HG03045 (cell line): Measurements from ENCODE around the gene PSD4.
A peak's percentile ranks its signal among the peaks of the same experiment; 100 is the strongest.

ENCODE experiments used
- ATAC-seq: cut with Tn5 transposase; IDR thresholded peaks from one replicate; pipeline ENCODE4 v1.9.1; 2021; ENCODE audit warnings: mild to moderate bottlenecking, moderate library complexity; ENCODE audit not compliant: unreplicated experiment

The PSD4 gene

DNA sequence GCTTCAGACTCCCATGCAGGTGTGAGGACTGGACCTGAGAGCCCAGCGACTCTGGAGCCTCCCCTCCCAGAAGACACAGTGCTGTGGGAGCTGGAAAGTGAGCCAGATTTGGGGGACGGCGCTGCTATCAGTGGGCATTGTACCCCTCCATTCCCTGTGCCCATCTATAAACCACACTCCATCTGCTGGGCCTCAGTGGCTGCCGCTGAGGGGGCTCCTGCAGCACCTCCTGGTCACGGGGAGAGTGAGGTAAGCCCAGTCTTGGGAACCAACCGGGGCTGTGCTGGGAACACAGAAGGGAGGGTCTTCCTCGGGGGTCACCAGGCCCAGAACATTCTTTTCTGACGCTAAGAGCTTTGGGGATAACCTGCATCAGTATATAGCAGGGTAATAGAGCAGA, 9.5 kb downstream of the PSD4 start:
- no peak for ATAC-seq

DNA sequence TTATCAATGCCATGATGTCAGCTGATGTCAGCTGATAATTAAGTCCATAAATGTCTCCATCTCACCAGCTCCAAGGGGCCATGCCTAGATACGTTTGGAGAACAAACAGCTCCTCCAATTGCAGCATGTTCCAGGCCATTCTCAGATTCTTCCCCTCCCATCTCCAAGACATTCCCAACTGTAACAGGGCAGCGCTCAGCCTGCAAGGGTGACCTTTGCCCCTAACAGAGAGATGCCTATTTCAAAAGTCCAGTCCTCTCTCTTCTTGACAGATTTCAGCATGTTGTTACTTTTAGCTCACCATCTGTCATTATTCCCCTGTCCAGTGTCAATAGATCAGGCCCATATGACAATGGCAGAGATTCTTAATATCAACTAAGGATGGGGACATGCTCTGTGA, 9.9 kb downstream of the PSD4 start:
- ATAC-seq: no peak

DNA sequence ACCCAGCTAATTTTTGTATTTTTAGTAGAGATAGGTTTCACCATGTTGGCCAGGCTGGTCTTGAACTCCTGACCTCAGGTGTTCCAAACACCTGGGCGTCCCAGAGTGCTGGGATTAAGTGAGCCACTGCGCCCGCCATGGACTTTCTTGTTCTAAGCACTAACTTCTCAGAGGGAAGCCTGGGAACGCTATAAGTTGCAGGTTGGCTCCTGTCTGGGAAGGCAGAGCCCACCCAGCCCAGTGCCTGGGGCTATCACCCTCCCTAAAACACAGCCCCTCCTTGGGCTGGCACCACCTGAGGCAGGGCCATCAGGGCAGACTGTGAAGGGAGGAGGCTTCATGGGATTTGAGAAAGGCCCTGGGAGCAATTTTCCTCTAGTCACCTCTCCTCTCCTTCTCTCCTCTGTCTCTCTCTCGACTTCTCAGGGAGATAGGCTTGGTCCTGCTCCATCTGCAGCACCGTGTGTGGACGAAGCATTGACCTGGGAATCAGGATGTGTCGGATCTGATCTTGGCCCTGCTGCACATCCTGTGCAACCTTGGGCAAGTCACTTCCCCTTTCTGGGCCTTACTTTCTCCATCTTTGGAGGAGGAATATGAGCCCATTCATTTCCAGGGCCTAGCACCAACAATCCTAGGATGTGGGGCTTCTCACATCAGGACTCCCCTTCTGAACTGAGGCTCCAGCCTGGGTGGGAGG, 10.9 kb downstream of the PSD4 start:
- ATAC-seq: no peak

DNA sequence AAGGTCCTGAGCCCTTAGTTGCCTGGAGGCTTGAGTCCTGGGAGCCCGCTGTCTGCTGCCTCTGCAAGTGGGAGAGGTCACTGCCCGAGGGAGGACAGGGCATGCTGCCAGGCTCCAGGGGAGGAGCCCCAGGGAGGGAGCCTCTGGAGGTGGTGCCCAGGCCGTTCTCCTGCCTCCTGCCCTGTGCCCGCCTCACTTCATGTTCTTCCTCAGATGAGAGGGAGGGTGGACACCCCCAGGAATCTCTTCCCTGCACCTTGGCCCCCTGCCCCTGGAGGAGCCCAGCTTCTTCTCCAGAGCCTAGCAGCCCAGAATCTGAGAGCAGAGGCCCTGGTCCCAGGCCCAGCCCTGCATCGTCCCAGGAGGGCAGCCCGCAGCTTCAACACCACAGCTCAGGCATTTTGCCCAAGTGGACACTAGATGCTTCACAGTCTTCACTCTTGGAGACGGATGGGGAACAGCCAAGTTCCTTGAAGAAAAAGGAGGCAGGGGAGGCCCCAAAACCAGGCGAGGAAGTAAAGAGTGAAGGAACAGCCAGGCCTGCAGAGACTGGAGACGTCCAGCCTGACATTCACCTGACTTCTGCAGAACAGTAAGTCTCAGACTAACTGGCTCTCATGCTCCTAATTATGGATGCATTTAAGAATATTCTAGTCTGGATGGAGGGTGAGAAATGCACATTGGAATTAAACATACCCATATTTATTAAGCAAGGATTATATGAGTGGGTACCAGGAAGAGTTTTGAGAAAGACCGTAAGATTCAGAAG, 12.1 kb downstream of the PSD4 start:
- ATAC-seq: no peak

DNA sequence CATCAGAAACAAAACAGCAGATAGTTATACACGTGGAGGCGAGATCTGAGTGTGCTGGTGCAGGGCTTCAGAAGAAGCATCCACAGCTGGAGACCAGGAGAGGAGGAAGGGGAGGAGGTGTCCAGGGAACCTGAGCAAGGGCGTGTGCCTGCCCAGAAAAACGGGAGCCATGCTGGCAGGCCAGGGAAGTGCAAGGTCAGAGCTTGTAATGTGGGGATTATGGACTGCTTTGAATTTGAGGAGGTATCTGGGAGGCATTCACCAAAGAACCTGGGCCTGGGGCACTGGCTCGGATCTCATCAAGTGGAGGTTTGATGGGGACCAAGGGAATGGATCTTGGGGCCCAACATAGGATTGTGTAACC, 12.6 kb downstream of the PSD4 start:
- ATAC-seq: no peak

DNA sequence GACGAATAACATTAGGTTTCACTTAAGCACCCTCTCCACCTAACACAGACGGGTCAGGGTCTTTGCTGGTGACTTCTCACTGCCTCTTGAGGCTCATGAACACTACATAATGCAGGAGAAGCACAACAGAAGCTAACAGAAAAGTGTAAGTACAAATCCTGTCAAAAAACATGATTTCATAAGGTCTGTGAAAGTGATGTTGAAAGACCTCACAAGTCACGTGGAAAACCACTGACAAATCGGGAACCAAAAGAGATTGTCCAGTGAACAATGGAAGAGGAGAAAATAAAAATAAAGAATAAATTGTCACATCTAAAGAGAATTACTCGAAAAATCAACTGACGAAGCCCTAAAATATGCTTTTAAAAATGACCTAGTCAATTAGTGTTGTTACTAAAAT, 14.0 kb downstream of the PSD4 start:
- ATAC-seq: no peak

DNA sequence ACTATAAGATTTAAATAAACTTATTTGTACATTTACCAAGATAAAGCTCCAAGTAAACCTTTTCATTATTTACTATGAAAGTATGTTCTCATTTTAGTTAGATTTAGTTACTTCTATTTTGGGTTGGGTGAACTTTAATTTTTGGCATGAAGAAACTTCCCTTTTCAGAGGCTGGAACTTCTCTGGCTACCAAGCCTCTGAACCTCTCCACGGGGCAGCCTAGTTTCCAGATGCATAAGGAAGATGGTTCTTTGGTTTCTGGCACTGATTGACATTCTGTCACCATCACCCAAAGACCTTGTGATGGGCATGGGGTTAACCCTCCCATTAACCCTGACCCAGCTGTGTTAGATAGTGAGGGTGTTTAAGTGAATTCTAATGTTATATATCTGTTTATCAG, 17.1 kb downstream of the PSD4 start:
- ATAC-seq: no peak

DNA sequence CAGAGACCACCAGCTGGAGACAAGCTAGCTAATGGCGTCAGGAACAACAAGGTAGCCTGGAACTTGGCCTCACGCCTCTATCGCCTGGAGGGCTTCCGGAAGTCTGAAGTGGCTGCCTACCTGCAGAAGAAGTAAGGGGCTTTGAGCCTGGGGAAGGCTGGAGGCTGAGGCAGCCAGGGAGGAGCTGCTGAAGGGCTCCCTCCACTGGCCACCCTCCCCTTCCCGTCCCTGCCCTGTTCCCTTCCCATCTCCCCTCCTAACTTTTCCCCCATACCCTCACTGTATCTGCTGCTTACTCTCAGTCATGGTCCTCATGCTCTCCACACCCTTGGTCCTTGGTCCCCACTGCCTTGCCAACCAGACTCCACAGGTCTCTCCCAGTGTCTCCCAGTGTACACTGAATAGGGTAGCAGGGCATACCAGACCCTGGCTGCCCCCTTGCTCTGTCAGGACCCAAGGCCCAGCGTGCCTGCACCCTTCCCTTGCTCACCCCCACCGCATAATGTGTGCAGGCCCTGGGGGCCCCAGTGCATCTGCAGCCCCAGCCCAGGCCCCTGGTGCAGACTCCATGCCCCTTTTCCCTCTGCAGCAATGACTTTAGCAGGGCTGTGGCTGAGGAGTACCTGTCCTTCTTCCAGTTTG, 18.8 kb downstream of the PSD4 start:
- ATAC-seq: no peak

DNA sequence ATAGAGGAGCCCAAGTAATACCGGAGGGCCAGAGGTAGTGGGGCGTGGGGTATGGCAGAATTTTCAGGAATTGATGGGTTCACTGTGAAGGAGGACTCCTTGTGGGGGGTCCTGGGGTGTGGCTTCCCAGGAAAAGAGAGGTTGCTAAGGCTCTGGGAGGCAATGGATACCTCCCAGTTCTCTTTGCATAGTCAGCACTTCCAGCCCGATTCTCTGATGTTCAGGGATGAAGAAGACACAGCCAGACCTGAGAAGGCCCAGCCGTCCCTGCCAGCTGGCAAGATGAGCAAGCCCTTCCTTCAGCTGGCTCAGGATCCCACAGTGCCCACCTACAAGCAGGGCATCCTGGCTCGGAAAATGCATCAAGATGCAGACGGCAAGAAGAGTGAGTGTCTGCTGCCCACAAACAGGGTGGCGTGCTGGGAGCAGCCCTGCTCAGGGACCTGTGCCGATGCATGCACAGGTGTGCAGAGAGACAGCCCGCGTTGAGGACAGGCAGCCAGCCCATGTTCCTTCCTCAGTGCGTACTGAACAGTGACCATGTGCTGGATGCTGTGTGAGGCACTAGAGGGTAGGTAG, 22.2 kb downstream of the PSD4 start:
- ATAC-seq: no peak

DNA sequence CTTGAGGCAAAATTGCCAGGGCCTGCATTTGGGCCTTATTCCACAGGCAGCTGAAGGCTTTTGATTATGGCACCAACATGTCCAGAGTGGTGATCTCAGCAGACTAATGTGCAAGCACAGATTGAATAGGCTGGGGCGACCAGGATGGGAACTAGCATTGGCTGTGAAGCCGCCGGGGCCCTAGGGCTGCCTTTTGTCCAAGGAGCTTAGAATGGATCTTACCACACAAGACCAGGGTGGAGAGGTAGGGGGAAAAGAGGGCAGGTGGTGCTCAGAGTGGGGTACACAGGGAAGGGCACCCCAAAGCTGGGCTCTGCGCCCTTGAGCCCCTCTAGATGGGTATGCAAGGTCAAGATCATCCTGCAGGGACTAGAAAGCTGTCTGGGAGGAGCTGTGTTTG, 23.1 kb downstream of the PSD4 start:
- ATAC-seq: no peak

DNA sequence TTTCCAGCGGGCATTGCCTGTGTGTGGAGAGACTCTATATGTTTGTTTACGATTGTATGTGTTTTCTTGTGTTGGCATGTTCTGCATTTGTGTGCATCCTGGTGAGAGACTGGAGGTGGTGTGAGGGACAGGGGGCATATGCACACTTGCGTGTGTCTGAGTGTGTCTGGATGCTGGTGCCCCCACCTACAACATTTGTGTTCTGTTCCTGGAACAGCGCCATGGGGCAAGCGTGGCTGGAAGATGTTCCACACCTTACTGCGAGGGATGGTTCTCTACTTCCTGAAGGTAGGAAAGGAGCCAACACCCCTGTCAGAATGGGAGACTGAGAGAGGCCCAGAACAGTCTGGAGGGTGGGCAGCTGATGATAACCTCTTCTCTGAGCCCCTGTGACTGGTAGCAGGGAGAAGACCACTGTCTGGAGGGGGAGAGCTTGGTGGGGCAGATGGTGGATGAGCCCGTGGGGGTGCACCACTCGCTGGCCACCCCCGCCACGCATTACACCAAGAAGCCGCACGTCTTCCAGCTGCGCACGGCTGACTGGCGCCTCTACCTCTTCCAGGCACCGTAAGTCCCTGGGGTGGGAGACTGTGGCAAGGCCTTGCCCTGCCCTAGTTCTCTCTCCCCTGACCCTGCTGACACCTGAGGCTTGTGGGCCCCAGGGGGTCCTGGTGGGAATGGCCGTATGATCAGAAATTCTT, 23.7 kb downstream of the PSD4 start:
- no peak for ATAC-seq

DNA sequence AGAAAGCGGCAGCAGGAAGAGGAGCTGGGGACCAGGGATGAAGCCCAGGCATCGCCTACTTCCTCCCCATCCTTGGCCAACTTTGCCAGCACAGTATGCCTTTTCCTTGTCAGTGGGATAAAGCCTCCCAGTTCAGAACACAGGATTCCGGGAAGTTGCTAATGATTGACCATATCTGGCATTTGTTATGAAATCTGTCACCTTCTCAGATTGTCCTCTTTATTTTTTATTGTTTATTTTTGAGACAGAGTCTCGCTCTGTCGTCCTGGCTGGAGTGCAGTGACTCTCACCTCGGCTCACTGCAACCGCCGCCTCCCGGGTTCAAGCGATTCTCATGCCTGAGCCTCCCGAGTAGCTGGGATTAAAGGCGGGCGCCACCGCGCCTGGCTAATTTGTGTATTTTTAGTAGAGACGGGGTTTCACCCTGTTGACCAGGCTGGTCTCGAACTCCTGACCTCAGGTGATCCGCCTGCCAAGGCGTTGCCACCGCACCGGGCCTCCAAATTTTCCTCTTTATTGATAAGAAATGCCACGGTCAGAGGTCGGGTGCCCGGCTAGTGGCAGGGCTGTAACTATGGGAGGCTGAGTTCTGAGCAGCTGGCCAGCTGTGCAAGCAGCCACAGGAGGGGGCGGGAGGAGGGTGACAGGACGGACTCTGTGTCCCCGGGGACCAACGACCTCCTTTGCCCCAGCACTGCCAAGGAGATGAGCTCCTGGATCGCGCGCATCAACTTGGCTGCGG, 24.4 kb downstream of the PSD4 start:
- peak; percentile 25 for ATAC-seq

DNA sequence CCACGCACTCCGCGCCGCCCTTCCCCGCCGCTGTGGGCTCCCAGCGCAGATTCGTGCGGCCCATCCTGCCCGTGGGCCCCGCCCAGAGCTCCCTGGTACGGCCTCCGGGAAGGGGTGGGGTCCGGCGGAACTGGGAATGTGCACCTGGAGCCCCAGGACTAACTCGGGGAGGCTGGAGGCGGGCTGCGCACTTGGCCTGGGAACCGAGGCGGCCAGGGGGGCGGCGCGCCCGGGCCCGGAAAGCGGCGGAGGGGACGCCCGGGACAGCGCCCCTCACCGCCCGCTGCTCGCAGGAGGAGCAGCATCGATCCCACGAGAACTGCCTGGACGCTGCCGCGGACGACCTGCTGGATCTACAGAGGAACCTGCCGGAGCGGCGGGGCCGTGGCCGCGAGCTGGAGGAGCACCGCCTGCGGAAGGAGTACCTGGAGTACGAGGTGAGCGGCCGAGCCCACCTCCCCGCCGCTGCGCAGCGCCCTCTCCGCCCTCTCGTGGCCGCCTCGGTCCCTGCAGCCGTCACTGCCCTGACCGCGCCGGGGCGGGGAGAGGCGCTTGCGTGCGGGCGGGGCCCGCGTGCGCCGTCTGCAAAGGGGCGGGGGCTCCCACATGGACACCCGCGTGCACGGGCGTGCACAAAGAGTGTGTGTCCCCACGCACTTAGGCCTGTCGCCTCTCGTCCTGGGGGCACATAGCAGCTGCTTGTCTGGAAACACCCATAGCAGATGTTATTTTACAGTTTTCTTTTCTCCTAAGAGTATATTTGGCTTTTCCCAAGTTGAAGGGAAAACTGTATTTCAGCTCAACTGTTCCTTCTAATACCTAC, 25.2 kb downstream of the PSD4 start:
- peak; percentile 76 for ATAC-seq

DNA sequence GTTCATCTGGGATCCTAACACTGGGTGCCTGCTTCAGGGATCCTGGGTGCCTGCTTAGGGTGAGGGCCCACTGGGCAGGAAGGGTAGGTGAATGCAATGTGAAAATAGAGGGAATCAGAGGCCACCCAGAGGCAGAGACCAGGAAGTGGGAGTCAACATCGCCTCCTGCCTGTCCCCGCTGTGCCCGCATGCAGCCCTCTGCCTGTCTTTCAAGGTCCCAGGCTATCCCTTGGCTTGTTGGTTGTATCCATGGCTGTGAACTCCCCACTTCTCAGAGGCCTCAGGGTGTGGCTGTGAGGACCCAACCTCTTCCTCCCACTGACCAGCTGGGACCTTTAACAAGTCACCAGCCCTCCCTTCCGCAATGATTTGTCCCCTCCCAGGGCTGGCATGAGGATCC, 26.5 kb downstream of the PSD4 start:
- no peak for ATAC-seq

DNA sequence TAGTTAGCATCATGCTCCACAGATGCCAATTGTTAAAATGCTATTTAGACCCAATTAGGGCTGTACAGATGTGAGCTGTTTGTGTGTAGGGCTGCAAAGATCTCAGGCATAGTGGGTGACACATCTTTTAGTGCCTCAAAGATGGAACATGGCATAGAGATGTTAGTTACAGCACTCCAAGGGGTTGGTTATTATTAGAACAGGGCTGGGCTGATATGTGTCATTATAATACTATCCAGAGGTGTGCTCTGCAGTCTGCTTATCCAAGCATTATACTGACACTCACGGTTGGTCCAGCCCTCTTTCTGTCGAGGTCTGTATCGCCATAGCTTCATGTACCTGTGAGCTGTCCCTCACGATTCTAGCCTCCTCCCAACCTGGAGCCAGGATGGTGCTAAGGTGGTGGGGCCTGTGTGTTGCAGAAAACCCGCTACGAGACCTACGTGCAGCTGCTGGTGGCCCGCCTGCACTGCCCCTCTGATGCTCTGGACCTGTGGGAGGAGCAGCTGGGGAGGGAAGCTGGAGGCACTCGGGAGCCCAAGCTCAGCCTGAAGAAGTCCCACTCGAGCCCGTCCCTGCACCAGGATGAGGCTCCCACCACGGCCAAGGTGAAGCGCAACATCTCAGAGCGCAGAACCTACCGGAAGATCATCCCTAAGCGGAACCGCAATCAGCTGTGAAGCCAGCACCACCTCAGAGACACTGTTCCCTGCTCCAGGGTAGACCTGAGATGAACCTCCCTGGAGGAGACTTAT, 27.1 kb downstream of the PSD4 start:
- no peak for ATAC-seq

DNA sequence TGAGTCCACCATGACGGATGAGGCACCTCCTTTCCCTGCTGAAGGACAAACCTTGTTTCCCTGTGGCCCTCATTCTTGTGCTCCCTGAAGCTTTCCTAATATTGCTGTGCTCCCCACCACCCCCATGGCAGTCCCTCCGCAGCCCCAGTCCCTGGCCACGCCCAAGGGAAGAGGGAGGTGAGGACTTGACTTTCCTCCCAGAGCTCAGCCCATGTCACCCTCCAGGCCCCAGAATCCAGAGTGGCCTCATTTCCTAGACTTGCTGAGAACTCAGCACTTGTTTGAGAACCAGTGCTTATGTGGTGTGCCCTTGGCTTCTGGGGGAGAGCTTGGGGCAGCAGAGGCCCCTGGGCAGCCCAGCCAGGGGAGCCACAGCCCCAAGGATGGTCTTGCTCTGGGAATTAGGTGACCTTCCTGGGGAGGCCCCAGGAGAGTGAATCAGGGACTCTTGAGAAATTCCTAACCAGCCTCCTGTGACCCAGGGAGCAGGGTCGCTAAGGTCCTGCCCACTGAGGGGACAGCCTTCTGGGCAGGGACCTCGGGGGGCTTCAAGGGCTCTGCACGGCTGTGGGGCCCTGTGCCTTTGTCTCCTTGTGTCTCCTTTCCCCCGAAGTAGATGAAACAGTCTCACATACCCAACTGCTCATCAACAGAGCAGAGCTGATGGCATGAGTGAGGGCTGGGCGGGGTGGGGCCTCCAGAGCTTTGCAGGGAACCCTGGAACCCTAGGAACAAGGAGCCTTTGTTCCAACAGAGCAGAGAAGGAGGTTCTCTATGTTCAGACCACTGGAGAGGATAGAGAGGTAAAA, 27.9 kb downstream of the PSD4 start:
- ATAC-seq: no peak

DNA sequence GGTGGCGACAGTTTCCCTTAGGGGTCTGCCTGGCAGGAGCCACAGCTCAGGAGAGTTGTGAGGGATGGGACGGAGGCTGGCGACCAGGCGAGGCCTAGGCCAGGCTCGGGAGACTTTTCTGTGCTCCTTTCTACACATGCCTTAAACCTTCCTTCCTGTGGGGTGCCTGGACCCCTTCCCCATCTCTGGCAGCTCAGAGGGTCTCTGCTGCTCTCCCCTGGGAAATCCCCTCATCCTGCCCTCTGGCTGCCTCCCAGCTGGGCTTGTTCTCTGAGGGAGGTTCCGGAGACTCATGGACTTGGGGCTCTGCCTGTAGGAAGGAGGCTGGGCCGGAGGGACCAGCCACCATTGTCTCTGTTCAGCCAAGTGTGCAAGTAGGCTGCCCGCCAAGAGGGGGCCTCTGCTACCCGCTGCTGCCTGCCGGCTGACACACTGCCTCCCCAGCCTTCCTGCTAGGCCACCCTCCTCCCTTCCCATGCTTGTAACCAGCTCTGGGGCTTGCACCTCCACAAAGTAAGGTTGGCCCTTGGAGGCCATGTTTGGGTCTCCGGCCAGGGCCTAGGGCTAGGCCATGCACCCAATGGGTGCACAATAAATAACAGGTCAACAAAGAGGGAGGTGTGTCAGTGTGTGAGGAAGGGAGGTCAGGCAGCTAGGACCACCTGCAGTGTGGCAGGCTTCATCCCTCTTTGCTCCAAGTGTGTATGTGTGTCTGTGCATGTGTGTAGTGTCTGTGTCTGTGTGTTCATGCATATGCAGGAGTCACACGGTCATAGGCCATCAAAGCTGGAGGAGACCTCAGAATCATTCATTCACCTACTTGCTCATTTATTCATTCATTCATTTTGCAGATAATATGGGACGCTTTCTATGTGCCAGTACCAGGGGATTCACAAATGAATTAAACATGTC, 28.8 kb downstream of the PSD4 start:
- ATAC-seq: no peak
